Measurements from ENCODE around the gene ASB1.

ASB1 gene

DNA sequence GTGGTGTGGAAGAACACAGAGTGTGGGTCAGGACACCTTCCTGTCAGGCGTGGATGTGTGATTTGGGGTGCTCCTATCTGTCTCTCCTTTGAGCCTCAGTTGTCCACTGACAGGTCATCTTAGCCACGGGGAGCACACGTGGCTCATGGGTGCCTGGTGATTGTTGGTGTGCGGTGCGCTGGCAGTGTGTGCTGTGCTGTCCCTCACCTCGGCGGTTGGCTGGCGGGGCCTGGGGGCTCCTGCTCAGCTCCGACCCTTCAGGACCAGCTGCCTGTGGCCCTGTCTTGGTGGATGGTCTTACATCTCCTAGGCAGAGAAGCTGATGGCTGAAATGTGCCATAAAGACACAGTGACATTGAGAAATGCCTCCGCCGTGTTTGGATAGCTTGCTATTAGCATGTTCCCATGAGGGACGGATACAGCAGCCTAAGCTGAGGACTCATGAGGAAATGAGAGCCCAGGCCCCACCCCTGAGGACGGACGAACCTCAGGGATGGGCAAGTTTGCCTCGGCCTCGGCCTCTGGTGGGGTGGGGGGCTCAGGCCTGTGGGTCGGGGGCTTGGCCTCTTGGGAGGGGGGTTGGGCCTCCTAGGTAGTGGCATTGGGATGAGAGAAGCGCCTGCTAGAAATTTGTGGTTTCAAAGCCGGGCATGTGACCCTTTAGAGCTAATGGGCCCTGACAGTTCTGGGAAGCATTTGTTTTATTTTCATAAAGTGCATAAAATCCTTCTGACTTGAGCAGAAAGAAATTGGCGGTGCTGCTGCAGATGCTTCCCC lies 20.3 kb upstream of the ASB1 start:
- H3K27me3 ChIP-seq (ENCODE audit: insufficient read depth, poor library complexity, severe bottlenecking), result no peaks in the 10 kb centered on the region
- no peak overlapping the region for H3K27ac ChIP-seq (replicated peaks)
- H3K4me3 ChIP-seq (replicated peaks; ENCODE audit: insufficient read depth, low read length), result no peak overlapping the region
- TF ChIP-seq POLR2AphosphoS5 (IDR thresholded peaks at IDR 0.05; ENCODE audit: low read depth) (no peak), GABPA (IDR thresholded peaks at IDR 0.05; ENCODE audit: low read depth) (no peak), SPI1 (IDR thresholded peaks at IDR 0.05; ENCODE audit: borderline replicate concordance, low read depth) (no peak)
- TF ChIP-seq, protein P1, sequence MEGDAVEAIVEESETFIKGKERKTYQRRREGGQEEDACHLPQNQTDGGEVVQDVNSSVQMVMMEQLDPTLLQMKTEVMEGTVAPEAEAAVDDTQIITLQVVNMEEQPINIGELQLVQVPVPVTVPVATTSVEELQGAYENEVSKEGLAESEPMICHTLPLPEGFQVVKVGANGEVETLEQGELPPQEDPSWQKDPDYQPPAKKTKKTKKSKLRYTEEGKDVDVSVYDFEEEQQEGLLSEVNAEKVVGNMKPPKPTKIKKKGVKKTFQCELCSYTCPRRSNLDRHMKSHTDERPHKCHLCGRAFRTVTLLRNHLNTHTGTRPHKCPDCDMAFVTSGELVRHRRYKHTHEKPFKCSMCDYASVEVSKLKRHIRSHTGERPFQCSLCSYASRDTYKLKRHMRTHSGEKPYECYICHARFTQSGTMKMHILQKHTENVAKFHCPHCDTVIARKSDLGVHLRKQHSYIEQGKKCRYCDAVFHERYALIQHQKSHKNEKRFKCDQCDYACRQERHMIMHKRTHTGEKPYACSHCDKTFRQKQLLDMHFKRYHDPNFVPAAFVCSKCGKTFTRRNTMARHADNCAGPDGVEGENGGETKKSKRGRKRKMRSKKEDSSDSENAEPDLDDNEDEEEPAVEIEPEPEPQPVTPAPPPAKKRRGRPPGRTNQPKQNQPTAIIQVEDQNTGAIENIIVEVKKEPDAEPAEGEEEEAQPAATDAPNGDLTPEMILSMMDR (IDR thresholded peaks at IDR 0.05; ENCODE audit: insufficient read depth, low read length), result no peak
- TF ChIP-seq, protein P2, sequence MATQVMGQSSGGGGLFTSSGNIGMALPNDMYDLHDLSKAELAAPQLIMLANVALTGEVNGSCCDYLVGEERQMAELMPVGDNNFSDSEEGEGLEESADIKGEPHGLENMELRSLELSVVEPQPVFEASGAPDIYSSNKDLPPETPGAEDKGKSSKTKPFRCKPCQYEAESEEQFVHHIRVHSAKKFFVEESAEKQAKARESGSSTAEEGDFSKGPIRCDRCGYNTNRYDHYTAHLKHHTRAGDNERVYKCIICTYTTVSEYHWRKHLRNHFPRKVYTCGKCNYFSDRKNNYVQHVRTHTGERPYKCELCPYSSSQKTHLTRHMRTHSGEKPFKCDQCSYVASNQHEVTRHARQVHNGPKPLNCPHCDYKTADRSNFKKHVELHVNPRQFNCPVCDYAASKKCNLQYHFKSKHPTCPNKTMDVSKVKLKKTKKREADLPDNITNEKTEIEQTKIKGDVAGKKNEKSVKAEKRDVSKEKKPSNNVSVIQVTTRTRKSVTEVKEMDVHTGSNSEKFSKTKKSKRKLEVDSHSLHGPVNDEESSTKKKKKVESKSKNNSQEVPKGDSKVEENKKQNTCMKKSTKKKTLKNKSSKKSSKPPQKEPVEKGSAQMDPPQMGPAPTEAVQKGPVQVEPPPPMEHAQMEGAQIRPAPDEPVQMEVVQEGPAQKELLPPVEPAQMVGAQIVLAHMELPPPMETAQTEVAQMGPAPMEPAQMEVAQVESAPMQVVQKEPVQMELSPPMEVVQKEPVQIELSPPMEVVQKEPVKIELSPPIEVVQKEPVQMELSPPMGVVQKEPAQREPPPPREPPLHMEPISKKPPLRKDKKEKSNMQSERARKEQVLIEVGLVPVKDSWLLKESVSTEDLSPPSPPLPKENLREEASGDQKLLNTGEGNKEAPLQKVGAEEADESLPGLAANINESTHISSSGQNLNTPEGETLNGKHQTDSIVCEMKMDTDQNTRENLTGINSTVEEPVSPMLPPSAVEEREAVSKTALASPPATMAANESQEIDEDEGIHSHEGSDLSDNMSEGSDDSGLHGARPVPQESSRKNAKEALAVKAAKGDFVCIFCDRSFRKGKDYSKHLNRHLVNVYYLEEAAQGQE (IDR thresholded peaks at IDR 0.05; ENCODE audit: insufficient replicate concordance, low read depth), result no peak
- no peak for DNase-seq (ENCODE audit: low read depth in 1 of 2, low spot score in 1 of 2)

DNA sequence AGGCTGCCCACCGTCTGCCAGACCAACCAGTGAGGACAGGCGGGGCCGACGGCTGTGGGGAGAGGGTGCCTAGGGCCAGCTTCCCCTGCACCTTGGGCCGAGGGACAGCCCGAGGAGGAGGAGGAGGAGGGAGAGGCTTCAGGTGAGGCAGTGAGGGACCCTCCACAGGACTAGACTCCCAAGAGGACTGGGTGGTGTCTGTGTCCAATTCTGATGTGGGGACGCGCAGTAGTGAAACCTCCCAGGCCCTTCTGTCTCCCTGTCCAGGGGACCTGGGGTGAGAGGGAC lies 19.8 kb upstream of the ASB1 start:
- no peak for DNase-seq (ENCODE audit: low read depth in 1 of 2, low spot score in 1 of 2)
- no peaks in the 10 kb centered on the region for H3K27me3 ChIP-seq (ENCODE audit: insufficient read depth, poor library complexity, severe bottlenecking)
- H3K27ac ChIP-seq (replicated peaks), result no peak overlapping the region
- no peak for TF ChIP-seq SPI1 (IDR thresholded peaks at IDR 0.05; ENCODE audit: borderline replicate concordance, low read depth)
- TF ChIP-seq GABPA (IDR thresholded peaks at IDR 0.05; ENCODE audit: low read depth), result no peak
- TF ChIP-seq, protein P1 (IDR thresholded peaks at IDR 0.05; ENCODE audit: insufficient read depth, low read length), result no peak
- TF ChIP-seq, protein P2 (IDR thresholded peaks at IDR 0.05; ENCODE audit: insufficient replicate concordance, low read depth), result no peak
- TF ChIP-seq POLR2AphosphoS5 (IDR thresholded peaks at IDR 0.05; ENCODE audit: low read depth), result no peak
- no peak overlapping the region for H3K4me3 ChIP-seq (replicated peaks; ENCODE audit: insufficient read depth, low read length)

DNA sequence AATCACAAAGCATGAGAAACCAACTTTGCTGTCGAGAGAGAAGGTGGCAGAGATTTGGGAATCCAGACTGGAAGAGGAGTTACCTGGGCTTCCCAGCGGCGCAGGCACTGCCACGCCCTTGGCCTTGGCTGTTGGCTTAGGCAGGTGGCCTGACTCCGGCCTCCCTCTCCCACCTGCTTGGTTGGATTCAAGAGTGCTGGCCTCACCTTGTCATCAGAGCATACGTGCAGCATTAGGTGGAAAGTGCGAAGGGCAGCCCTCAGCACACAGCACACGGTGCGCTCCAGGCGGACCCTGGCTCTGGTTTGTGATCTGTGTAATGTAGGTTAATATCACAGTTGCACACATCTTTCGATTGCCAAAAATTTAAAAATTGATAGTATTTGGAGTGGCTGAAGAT lies 19.2 kb upstream of the ASB1 start:
- H3K4me3 ChIP-seq (replicated peaks; ENCODE audit: insufficient read depth, low read length), result no peak overlapping the region
- TF ChIP-seq POLR2AphosphoS5 (IDR thresholded peaks at IDR 0.05; ENCODE audit: low read depth) (no peak), SPI1 (IDR thresholded peaks at IDR 0.05; ENCODE audit: borderline replicate concordance, low read depth) (no peak), GABPA (IDR thresholded peaks at IDR 0.05; ENCODE audit: low read depth) (no peak)
- TF ChIP-seq, protein P2 (IDR thresholded peaks at IDR 0.05; ENCODE audit: insufficient replicate concordance, low read depth), result no peak
- TF ChIP-seq, protein P1 (IDR thresholded peaks at IDR 0.05; ENCODE audit: insufficient read depth, low read length), result no peak
- H3K27ac ChIP-seq (replicated peaks), result no peak overlapping the region
- no peaks in the 10 kb centered on the region for H3K27me3 ChIP-seq (ENCODE audit: insufficient read depth, poor library complexity, severe bottlenecking)
- DNase-seq (ENCODE audit: low read depth in 1 of 2, low spot score in 1 of 2), result no peak

Measured in HL-60 (cell line).